Renal pelvis (tissue), 12 donors: Measurements from ENCODE around the gene CRABP1. TPM values are rescaled to one million over a fixed set of nuclear protein-coding genes. Genes with fewer than 3 reads are reported as not detected.

Experiments
- DNase-seq: peaks from one replicate; pipeline ENCODE4 v3.0.0-alpha.2; 2013
- long read RNA-seq, 16 experiments: transcript quantifications; one replicate each; lab custom pipeline, GENCODE V29; 2026
- polyA plus RNA-seq, 3 donors: library from polyadenylated mRNA; unstranded; fragments of 120-200 nt; gene quantifications; one replicate each; pipeline ENCODE4 v1.2.1, GENCODE V29; 2013; ENCODE audit not compliant: insufficient read length in 3 of 3

The CRABP1 gene
- 10 to 100 TPM; 44.4 to 58.1 (median 51.0) TPM for polyA plus RNA-seq
- long read RNA-seq, donor 1, transcript CRABP1-203 (1 exons, 401 nt) = minor isoform, 7 of 72 reads
- long read RNA-seq, donor 1, transcript CRABP1-201 (4 exons, 772 nt) = major isoform, 58 of 72 reads
- long read RNA-seq, donor 1, partial matches to known transcripts = 7 of 72 reads
- long read RNA-seq, donor 1, other reads (novel, unspliced or antisense) = 0 of 72 reads
- long read RNA-seq, donor 2, transcript CRABP1-201 (4 exons, 772 nt) = major isoform, 68 of 73 reads
- long read RNA-seq, donor 2, partial matches to known transcripts = 0 of 73 reads
- long read RNA-seq, donor 2, other reads (novel, unspliced or antisense) = 0 of 73 reads
- long read RNA-seq, donor 3, transcript CRABP1-201 (4 exons, 772 nt) = major isoform, 58 of 61 reads
- long read RNA-seq, donor 3, partial matches to known transcripts = 0 of 61 reads
- long read RNA-seq, donor 3, other reads (novel, unspliced or antisense) = 0 of 61 reads
- long read RNA-seq, donor 4, transcript CRABP1-201 (4 exons, 772 nt) = major isoform, 57 of 66 reads
- long read RNA-seq, donor 4, partial matches to known transcripts = 6 of 66 reads
- long read RNA-seq, donor 4, other reads (novel, unspliced or antisense) = 0 of 66 reads
- long read RNA-seq, donor 5, transcript CRABP1-201 (4 exons, 772 nt) = major isoform, 28 of 28 reads
- long read RNA-seq, donor 5, partial matches to known transcripts = 0 of 28 reads
- long read RNA-seq, donor 5, other reads (novel, unspliced or antisense) = 0 of 28 reads
- long read RNA-seq, donor 6, transcript CRABP1-201 (4 exons, 772 nt) = major isoform, 35 of 43 reads
- long read RNA-seq, donor 6, partial matches to known transcripts = 5 of 43 reads
- long read RNA-seq, donor 6, other reads (novel, unspliced or antisense) = 0 of 43 reads
- long read RNA-seq, donor 7, transcript CRABP1-203 (1 exons, 401 nt) = minor isoform, 9 of 72 reads
- long read RNA-seq, donor 7, transcript CRABP1-201 (4 exons, 772 nt) = major isoform, 57 of 72 reads
- long read RNA-seq, donor 7, partial matches to known transcripts = 6 of 72 reads
- long read RNA-seq, donor 7, other reads (novel, unspliced or antisense) = 0 of 72 reads
- long read RNA-seq, donor 8, transcript CRABP1-201 (4 exons, 772 nt) = major isoform, 32 of 32 reads
- long read RNA-seq, donor 8, partial matches to known transcripts = 0 of 32 reads
- long read RNA-seq, donor 8, other reads (novel, unspliced or antisense) = 0 of 32 reads
- long read RNA-seq, donor 9, transcript CRABP1-201 (4 exons, 772 nt) = major isoform, 58 of 71 reads
- long read RNA-seq, donor 9, transcript CRABP1-203 (1 exons, 401 nt) = minor isoform, 7 of 71 reads
- long read RNA-seq, donor 9, partial matches to known transcripts = 6 of 71 reads
- long read RNA-seq, donor 9, other reads (novel, unspliced or antisense) = 0 of 71 reads
- long read RNA-seq, donor 10, transcript CRABP1-201 (4 exons, 772 nt) = major isoform, 47 of 50 reads
- long read RNA-seq, donor 10, partial matches to known transcripts = 0 of 50 reads
- long read RNA-seq, donor 10, other reads (novel, unspliced or antisense) = 0 of 50 reads
- long read RNA-seq, donor 11, transcript CRABP1-201 (4 exons, 772 nt) = major isoform, 37 of 40 reads
- long read RNA-seq, donor 11, partial matches to known transcripts = 0 of 40 reads
- long read RNA-seq, donor 11, other reads (novel, unspliced or antisense) = 0 of 40 reads
- long read RNA-seq, donor 12, transcript CRABP1-201 (4 exons, 772 nt) = major isoform, 66 of 67 reads
- long read RNA-seq, donor 12, partial matches to known transcripts = 0 of 67 reads
- long read RNA-seq, donor 12, other reads (novel, unspliced or antisense) = 0 of 67 reads
- long read RNA-seq, donor 13, transcript CRABP1-201 (4 exons, 772 nt) = major isoform, 18 of 21 reads
- long read RNA-seq, donor 13, partial matches to known transcripts = 0 of 21 reads
- long read RNA-seq, donor 13, other reads (novel, unspliced or antisense) = 0 of 21 reads
- long read RNA-seq, donor 14 = 0 reads
- long read RNA-seq, donor 15 = 0 reads
- long read RNA-seq, donor 16, transcript CRABP1-201 (4 exons, 772 nt) = major isoform, 56 of 61 reads
- long read RNA-seq, donor 16, partial matches to known transcripts = 0 of 61 reads
- long read RNA-seq, donor 16, other reads (novel, unspliced or antisense) = 0 of 61 reads

- no peak for DNase-seq
Measured at GRCh38 chr15:78340231-78341056, at the start of gene CRABP1. Gene CRABP1 (plus strand): TSS chr15:78340353. CDS start chr15:78340429, 76 bp downstream.

GRCh38 chr15:78291052-78291451 lies 49.1 kb upstream of the CRABP1 start:
- no peak for DNase-seq

- no peak for DNase-seq
Measured at GRCh38 chr15:78291698-78292097, 48.5 kb upstream of the CRABP1 start.

GRCh38 chr15:78292219-78292618 lies 47.9 kb upstream of the CRABP1 start:
- DNase-seq = no peak

GRCh38 chr15:78299101-78299930 lies 40.8 kb upstream of the CRABP1 start, which contains the start of gene SKIC8:
Gene SKIC8 (minus strand): TSS chr15:78299609. CDS start chr15:78295686, 3,923 bp downstream.
- peak; percentile 94 for DNase-seq

- DNase-seq = no peak
Measured at GRCh38 chr15:78301326-78301725, 38.8 kb upstream of the CRABP1 start.

- no peak for DNase-seq
Measured at GRCh38 chr15:78301828-78302227, 38.3 kb upstream of the CRABP1 start.

- DNase-seq = no peak
Measured at GRCh38 chr15:78302579-78303312, 37.4 kb upstream of the CRABP1 start.

GRCh38 chr15:78304216-78305066 lies 35.7 kb upstream of the CRABP1 start:
- no peak for DNase-seq

- DNase-seq = no peak
Measured at GRCh38 chr15:78306176-78306774, 33.9 kb upstream of the CRABP1 start.

- no peak for DNase-seq
Measured at GRCh38 chr15:78307976-78308375, 32.2 kb upstream of the CRABP1 start.

- peak; percentile 69 for DNase-seq
Measured at GRCh38 chr15:78308422-78309032, 31.6 kb upstream of the CRABP1 start.

- DNase-seq = no peak
Measured at GRCh38 chr15:78311292-78311691, 28.9 kb upstream of the CRABP1 start.

- DNase-seq = no peak
Measured at GRCh38 chr15:78312536-78312935, 27.6 kb upstream of the CRABP1 start.

GRCh38 chr15:78312957-78313356 lies 27.2 kb upstream of the CRABP1 start:
- no peak for DNase-seq
